Measurements from ENCODE around the gene SLC5A3.

The SLC5A3 gene

DNA sequence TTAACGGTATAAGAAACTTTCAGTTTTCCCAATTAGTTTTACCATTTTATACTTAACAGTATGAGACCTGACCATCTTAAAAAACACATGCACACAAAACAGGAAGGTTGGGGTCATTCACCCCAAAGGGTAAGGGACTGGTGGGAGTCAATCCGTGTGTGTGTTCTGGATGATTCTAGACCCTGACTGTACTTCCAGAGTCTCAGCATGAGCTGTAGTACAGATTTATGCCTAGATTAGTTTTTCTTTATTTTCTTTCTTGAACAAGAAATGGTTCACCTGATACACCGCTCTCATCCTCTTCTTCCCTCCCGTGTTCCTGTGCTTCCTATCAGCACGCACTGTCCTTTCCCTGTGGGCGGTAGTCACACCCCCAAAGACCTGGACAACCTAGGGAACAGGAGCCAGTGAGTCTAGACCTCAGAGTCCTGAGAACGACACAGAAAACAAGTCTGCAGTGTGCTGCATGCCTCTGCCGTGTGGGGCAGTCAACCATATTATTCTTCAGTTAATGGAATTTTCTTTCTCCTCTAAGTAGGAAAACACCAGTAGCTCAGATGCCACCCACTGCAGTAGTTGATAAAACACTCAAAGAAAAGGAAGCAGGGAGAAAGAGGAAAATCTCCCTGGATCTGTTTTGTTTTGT lies 38.9 kb upstream of the SLC5A3 start:
- no peak for DNase-seq
- peaks cover 3% of the 10 kb centered on the region; the same call in 1 of the 2 replicates for H3K4me1 ChIP-seq (ENCODE audit: insufficient read depth, low read length)
- no peak for ATAC-seq (ENCODE audit: insufficient read depth, low read depth)
- H3K27ac ChIP-seq (ENCODE audit: low read length): no peak overlapping the region
- H3K36me3 ChIP-seq (ENCODE audit: insufficient read depth, low read length): no peaks in the 10 kb centered on the region
- no peaks in the 10 kb centered on the region for H3K27me3 ChIP-seq (ENCODE audit: insufficient read depth, low read length, poor library complexity)
- no peaks in the 10 kb centered on the region for H4K20me1 ChIP-seq (ENCODE audit: insufficient read depth, low read length)
- H3K9me3 ChIP-seq (ENCODE audit: insufficient read depth, low read length, severe bottlenecking): no peaks in the 10 kb centered on the region
- no peak overlapping the region for H3K4me3 ChIP-seq (ENCODE audit: low read depth in 1 of 2, low read length in 2 of 2)
- H3K9ac ChIP-seq (ENCODE audit: low read depth, low read length): no peak overlapping the region
- H3K79me2 ChIP-seq (ENCODE audit: insufficient read depth, low read length): no peaks in the 10 kb centered on the region
- H2AFZ ChIP-seq (ENCODE audit: low read depth, low read length): no peak overlapping the region
- no peak for TF ChIP-seq EZH2 (IDR thresholded peaks at IDR 0.05; ENCODE audit: borderline replicate concordance, low read depth, low read length, severe bottlenecking)
- TF ChIP-seq, protein P1, sequence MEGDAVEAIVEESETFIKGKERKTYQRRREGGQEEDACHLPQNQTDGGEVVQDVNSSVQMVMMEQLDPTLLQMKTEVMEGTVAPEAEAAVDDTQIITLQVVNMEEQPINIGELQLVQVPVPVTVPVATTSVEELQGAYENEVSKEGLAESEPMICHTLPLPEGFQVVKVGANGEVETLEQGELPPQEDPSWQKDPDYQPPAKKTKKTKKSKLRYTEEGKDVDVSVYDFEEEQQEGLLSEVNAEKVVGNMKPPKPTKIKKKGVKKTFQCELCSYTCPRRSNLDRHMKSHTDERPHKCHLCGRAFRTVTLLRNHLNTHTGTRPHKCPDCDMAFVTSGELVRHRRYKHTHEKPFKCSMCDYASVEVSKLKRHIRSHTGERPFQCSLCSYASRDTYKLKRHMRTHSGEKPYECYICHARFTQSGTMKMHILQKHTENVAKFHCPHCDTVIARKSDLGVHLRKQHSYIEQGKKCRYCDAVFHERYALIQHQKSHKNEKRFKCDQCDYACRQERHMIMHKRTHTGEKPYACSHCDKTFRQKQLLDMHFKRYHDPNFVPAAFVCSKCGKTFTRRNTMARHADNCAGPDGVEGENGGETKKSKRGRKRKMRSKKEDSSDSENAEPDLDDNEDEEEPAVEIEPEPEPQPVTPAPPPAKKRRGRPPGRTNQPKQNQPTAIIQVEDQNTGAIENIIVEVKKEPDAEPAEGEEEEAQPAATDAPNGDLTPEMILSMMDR (IDR thresholded peaks at IDR 0.05; ENCODE audit: borderline replicate concordance, extremely low read depth, low read length, poor library complexity, severe bottlenecking): no peak
- H3K4me2 ChIP-seq (ENCODE audit: insufficient read depth, low read length): no peak overlapping the region

DNA sequence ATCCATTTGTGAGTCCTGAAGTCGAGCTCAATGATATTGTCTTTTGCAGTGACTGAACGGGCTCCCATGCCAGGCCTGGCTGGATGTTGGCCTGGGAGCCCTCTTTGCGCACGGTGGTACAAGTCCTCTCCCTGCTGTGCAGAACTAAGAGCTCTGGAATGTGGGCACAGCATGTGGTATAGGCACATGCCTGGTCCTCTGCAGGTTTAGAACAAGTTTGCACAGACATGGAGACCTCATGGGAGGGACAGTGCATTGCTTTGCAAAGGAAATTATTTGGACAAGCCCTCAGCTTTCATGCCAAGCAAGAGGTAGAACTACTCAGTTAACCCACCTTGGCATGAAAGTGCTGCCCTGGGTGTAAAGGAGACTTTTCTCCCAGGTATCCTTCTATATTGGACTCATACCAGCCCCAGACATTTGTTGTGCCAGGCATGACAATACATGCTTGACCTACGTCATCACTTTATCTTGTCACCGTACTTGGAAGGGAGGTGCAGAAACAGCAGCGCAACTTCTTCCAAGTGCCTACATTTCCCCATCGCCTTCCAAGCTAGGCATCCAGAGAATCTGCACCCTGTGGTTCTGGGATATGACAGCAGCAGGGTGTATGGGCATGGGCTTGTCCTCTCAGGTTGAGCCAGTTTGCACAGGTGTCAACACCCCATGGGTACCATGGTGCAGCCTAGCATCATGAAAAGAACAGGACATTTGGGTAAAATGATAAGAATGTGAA lies 37.6 kb upstream of the SLC5A3 start:
- ATAC-seq (ENCODE audit: insufficient read depth, low read depth) (no peak), DNase-seq (no peak)
- H3K9me3 ChIP-seq (ENCODE audit: insufficient read depth, low read length, severe bottlenecking): no peaks in the 10 kb centered on the region

GRCh38 chr21:34037009-34037795 lies 36.2 kb upstream of the SLC5A3 start:
- Histone ChIP-seq H4K20me1 (ENCODE audit: insufficient read depth, low read length) (no peaks in the 10 kb centered on the region), H3K27me3 (ENCODE audit: insufficient read depth, low read length, poor library complexity) (no peaks in the 10 kb centered on the region), H3K4me3 (ENCODE audit: low read depth in 1 of 2, low read length in 2 of 2) (no peak overlapping the region), H3K9ac (ENCODE audit: low read depth, low read length) (no peak overlapping the region), H3K36me3 (ENCODE audit: insufficient read depth, low read length) (no peaks in the 10 kb centered on the region), H3K27ac (ENCODE audit: low read length) (no peak overlapping the region), H2AFZ (ENCODE audit: low read depth, low read length) (no peak overlapping the region), H3K79me2 (ENCODE audit: insufficient read depth, low read length) (no peaks in the 10 kb centered on the region), H3K9me3 (ENCODE audit: insufficient read depth, low read length, severe bottlenecking) (no peaks in the 10 kb centered on the region), H3K4me1 (ENCODE audit: insufficient read depth, low read length) (no peaks in the 10 kb centered on the region), H3K4me2 (ENCODE audit: insufficient read depth, low read length) (no peak overlapping the region)
- DNase-seq (no peak), ATAC-seq (ENCODE audit: insufficient read depth, low read depth) (no peak)
- TF ChIP-seq, protein P1 (IDR thresholded peaks at IDR 0.05; ENCODE audit: borderline replicate concordance, extremely low read depth, low read length, poor library complexity, severe bottlenecking): no peak
- no peak for TF ChIP-seq EZH2 (IDR thresholded peaks at IDR 0.05; ENCODE audit: borderline replicate concordance, low read depth, low read length, severe bottlenecking)

More for the DNA sequence above, 37.6 kb upstream of the SLC5A3 start:
- Histone ChIP-seq H3K27me3 (ENCODE audit: insufficient read depth, low read length, poor library complexity) (no peaks in the 10 kb centered on the region), H3K4me1 (ENCODE audit: insufficient read depth, low read length) (no peaks in the 10 kb centered on the region), H3K27ac (ENCODE audit: low read length) (no peak overlapping the region), H3K4me3 (ENCODE audit: low read depth in 1 of 2, low read length in 2 of 2) (no peak overlapping the region), H3K79me2 (ENCODE audit: insufficient read depth, low read length) (no peaks in the 10 kb centered on the region), H3K4me2 (ENCODE audit: insufficient read depth, low read length) (no peak overlapping the region), H3K9ac (ENCODE audit: low read depth, low read length) (no peak overlapping the region), H2AFZ (ENCODE audit: low read depth, low read length) (no peak overlapping the region), H3K36me3 (ENCODE audit: insufficient read depth, low read length) (no peaks in the 10 kb centered on the region), H4K20me1 (ENCODE audit: insufficient read depth, low read length) (no peaks in the 10 kb centered on the region)
- TF ChIP-seq EZH2 (IDR thresholded peaks at IDR 0.05; ENCODE audit: borderline replicate concordance, low read depth, low read length, severe bottlenecking): no peak
- TF ChIP-seq, protein P1 (IDR thresholded peaks at IDR 0.05; ENCODE audit: borderline replicate concordance, extremely low read depth, low read length, poor library complexity, severe bottlenecking): no peak

All from DND-41 (cell line).